Transverse colon (tissue), 4 donors: ENCODE data around the gene BBS1.

Source experiments
- POLR2A ChIP-seq: fragments of 450-650 bp; IDR thresholded peaks from one replicate; pipeline ENCODE4 v1.6.1; 2016; ENCODE audit warnings: antibody characterized with exemption, mild to moderate bottlenecking, moderate library complexity
- POLR2AphosphoS5 ChIP-seq, 3 donors: sonication (generic); formaldehyde crosslinking; IDR thresholded peaks; one replicate each; pipeline ENCODE4 v1.6.1; 2016; ENCODE audit warnings: antibody characterized with exemption in 3 of 3
- TF ChIP-seq, protein P1 (sequence below), 5 experiments: fragments of 200-600 bp in 3 of 5; fragments of 450-650 bp in 2 of 5; sonication (generic) in 3 of 5; IDR thresholded peaks; 1 replicate in 2 of 5; 2 replicates in 3 of 5; pipeline ENCODE4 v1.5.1; 2016 to 2017; ENCODE audit warnings: antibody characterized with exemption in 5 of 5, inconsistent platforms in 3 of 5, mild to moderate bottlenecking in 2 of 5, moderate library complexity in 1 of 5

DNA sequence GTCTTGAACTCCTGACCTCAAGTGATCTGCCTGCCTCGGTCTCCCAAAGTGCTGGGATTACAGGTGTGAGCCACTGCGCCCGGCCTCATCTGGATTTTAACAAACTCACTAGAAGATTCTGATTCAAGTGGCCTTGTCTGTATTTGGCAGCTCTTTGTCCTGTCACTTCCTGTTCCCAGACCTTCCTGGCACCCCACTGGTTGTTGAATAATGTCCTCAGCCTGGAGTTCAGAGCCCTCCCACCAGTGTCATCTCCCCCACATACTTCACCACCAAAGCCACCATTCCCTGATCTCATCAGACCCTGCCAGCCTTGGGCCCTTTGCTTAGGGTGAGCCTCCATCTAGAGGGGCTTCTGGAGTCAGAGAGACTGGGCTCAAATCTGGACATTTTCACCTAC lies 40.4 kb upstream of the BBS1 start:
- TF ChIP-seq, protein P1, sequence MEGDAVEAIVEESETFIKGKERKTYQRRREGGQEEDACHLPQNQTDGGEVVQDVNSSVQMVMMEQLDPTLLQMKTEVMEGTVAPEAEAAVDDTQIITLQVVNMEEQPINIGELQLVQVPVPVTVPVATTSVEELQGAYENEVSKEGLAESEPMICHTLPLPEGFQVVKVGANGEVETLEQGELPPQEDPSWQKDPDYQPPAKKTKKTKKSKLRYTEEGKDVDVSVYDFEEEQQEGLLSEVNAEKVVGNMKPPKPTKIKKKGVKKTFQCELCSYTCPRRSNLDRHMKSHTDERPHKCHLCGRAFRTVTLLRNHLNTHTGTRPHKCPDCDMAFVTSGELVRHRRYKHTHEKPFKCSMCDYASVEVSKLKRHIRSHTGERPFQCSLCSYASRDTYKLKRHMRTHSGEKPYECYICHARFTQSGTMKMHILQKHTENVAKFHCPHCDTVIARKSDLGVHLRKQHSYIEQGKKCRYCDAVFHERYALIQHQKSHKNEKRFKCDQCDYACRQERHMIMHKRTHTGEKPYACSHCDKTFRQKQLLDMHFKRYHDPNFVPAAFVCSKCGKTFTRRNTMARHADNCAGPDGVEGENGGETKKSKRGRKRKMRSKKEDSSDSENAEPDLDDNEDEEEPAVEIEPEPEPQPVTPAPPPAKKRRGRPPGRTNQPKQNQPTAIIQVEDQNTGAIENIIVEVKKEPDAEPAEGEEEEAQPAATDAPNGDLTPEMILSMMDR (IDR thresholded peaks at IDR 0.05): no peak
- TF ChIP-seq POLR2A: no peak
- TF ChIP-seq POLR2AphosphoS5 (IDR thresholded peaks at IDR 0.05): no peak
